Stomach (tissue), 9 donors: ENCODE measurements around the gene EHMT1. TPM values are rescaled to one million over a fixed set of nuclear protein-coding genes. Genes with fewer than 3 reads are reported as not detected.
A peak's percentile ranks its signal among the peaks of the same experiment; 100 is the strongest.

ENCODE experiments used
- DNase-seq, 2 donors: peaks; one replicate each; pipeline versions ENCODE4 v3.0.0 to v3.0.0-alpha.2; 2013 to 2019
- H3K27ac ChIP-seq, 5 donors: fragments of 200-600 bp in 4 of 5; sonication (generic) in 4 of 5; one replicate each; pipeline ENCODE4 v1.5.1; 2013 to 2019; ENCODE audit warnings: mild to moderate bottlenecking in 1 of 5, moderate library complexity in 1 of 5
- H3K27me3 ChIP-seq, 3 donors: fragments of 200-600 bp; sonication (generic); one replicate each; pipeline ENCODE4 v1.5.1; 2017 to 2019; ENCODE audit warnings: mixed run types in 1 of 3
- H3K36me3 ChIP-seq, 4 donors: fragments of 200-600 bp; sonication (generic); 1 replicate in 3 of 4; 2 replicates in 1 of 4; pipeline ENCODE4 v1.5.1; 2016 to 2019
- H3K4me1 ChIP-seq, 4 donors: fragments of 200-600 bp; sonication (generic); one replicate each; pipeline ENCODE4 v1.5.1; 2016 to 2019
- H3K4me3 ChIP-seq, 4 donors: fragments of 200-600 bp; sonication (generic) in 3 of 4; one replicate each; pipeline ENCODE4 v1.5.1; 2016 to 2019; ENCODE audit warnings: mild to moderate bottlenecking in 1 of 4
- H3K9me3 ChIP-seq, 4 donors: fragments of 200-600 bp; sonication (generic); one replicate each; pipeline ENCODE4 v1.5.1; 2016 to 2019
- EP300 ChIP-seq: sonication (generic); formaldehyde crosslinking; IDR thresholded peaks from one replicate; pipeline ENCODE4 v1.6.1; 2017; ENCODE audit warnings: antibody characterized with exemption
- POLR2A ChIP-seq, 4 donors: fragments of 450-650 bp; IDR thresholded peaks; one replicate each; pipeline ENCODE4 v1.6.1; 2016; ENCODE audit warnings: antibody characterized with exemption in 4 of 4, control low read depth in 2 of 4, mild to moderate bottlenecking in 1 of 4, moderate library complexity in 1 of 4
- POLR2AphosphoS5 ChIP-seq, 3 donors: sonication (generic); formaldehyde crosslinking; IDR thresholded peaks; one replicate each; pipeline ENCODE4 v1.6.1; 2016; ENCODE audit warnings: antibody characterized with exemption in 3 of 3
- WGBS, 5 donors: extraction: QIAGEN DNeasy Blood & Tissue Kit in 3 of 5; methylation state at CpG; one replicate each; pipeline versions ENCODE4 v1.1.5 to v1.1.7; 2013 to 2018; 5-methylcytosine and 5-hydroxymethylcytosine counted together
- intact Hi-C: fragments of 100-400 bp; cut with DNase I; formaldehyde crosslinking; loops from one replicate; pipeline ENCODE4 v1.15.1; 2023; ENCODE audit warnings: low total_unique reads
- polyA plus RNA-seq, 3 donors: library from polyadenylated mRNA; stranded (reverse); fragments of 200-250 nt; gene quantifications; one replicate each; pipeline ENCODE4 v1.2.3, GENCODE V29; 2013
- total RNA-seq, 5 donors: library from RNA; depleted of rRNA; stranded (reverse); fragments of >200 nt; gene quantifications; one replicate each; pipeline versions ENCODE4 v1.1.0 to v1.2.3, GENCODE V29; 2014 to 2016
- TF ChIP-seq, protein P1 (sequence below), 7 experiments: fragments of 450-650 bp in 4 of 7; fragments of 200-600 bp in 3 of 7; sonication (generic) in 3 of 7; IDR thresholded peaks; one replicate each; pipeline ENCODE4 v1.5.1; 2016 to 2019; ENCODE audit warnings: antibody characterized with exemption in 7 of 7, control low read depth in 2 of 7, mild to moderate bottlenecking in 1 of 7
- donor health status: healthy with polysubstance abuse.
- donor health status: Bipolar disorder and iron deficiency.
- donor health status: healthy.

The EHMT1 gene
- total and polyA plus RNA-seq, 8 donors: 23.9 to 419 (median 79.5) TPM

DNA sequence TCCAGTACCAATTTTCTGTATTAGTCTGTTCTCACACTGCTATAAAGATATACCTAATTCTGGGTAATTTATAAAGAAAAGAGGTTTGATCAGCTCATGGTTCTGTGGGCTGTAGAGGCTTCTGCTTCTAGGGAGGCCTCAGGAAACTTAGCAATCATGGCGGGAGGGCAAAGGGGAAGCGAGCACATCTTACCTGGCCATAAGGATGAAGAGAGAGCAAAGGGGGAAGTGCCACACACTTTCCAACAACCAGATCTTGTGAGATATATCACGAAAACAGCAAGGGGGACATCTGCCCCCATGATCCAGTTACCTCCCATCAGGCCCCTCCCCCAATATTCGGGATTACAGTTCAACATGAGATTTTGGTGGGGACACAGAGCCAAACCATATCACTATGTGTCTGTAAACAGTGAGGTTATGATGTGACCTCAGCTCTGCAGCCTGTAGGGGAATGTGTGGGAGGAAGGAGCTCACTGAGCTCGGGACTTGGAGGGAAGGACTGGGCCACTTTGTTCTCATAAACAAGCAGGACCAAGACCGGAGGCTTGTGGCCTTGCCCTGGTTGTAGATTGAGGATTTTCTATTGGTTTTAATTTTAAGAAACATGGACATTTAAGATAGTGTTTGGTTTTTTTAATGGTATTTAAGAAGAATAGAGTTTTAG is 85.2 kb downstream of the EHMT1 start:
- intact Hi-C loops: no loop called here
- H3K27ac ChIP-seq: no peak overlapping the region
- peaks cover 5 to 32% (median 18%) of the 10 kb centered on the region in 4 donors for H3K4me1 ChIP-seq
- peaks cover 6 to 15% (median 12%) of the 10 kb centered on the region in 4 donors for H3K9me3 ChIP-seq
- H3K27me3 ChIP-seq: no peaks in the 10 kb centered on the region
- H3K4me3 ChIP-seq: no peak overlapping the region
- WGBS, 5 donors: 74 to 86% (median 80%) methylated on average over 6 of the region's 6 CpGs
- peaks cover 0 to 12% (median 3%) of the 10 kb centered on the region in 4 donors for H3K36me3 ChIP-seq
- no peak for DNase-seq
- no peak for TF ChIP-seq POLR2AphosphoS5 (IDR thresholded peaks at IDR 0.05)
- TF ChIP-seq EP300: no peak
- TF ChIP-seq POLR2A (IDR thresholded peaks at IDR 0.05): no peak
- TF ChIP-seq, protein P1, sequence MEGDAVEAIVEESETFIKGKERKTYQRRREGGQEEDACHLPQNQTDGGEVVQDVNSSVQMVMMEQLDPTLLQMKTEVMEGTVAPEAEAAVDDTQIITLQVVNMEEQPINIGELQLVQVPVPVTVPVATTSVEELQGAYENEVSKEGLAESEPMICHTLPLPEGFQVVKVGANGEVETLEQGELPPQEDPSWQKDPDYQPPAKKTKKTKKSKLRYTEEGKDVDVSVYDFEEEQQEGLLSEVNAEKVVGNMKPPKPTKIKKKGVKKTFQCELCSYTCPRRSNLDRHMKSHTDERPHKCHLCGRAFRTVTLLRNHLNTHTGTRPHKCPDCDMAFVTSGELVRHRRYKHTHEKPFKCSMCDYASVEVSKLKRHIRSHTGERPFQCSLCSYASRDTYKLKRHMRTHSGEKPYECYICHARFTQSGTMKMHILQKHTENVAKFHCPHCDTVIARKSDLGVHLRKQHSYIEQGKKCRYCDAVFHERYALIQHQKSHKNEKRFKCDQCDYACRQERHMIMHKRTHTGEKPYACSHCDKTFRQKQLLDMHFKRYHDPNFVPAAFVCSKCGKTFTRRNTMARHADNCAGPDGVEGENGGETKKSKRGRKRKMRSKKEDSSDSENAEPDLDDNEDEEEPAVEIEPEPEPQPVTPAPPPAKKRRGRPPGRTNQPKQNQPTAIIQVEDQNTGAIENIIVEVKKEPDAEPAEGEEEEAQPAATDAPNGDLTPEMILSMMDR (IDR thresholded peaks at IDR 0.05): no peak

DNA sequence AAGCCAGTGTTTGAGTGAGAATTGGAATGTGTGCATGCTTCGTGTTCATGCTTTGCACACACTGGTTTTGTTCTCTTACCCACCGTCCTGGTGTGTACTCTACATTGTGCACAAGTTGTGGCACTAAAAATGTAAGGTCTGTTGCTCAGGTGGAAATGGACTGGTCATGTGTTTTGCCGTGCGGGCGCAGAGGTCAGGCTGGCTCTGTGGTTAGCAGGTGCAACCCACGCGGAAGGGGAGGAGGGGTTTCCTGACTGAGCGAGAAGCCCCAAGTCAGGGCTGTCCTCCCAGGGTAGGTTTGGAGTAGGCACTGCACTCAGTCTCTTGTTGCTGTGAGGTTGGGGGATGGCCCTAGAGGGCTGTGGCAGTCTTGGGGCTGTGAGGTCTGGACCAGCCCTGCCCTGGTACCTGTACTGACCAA is 86.6 kb downstream of the EHMT1 start:
- Histone ChIP-seq H3K27ac (no peak overlapping the region), H3K36me3 (peaks cover 0 to 12% (median 3%) of the 10 kb centered on the region in 4 donors), H3K4me3 (no peak overlapping the region), H3K9me3 (peaks cover 6 to 15% (median 12%) of the 10 kb centered on the region in 4 donors), H3K27me3 (no peaks in the 10 kb centered on the region), H3K4me1 (peaks cover 5 to 41% (median 18%) of the 10 kb centered on the region in 4 donors)
- peak in 1 of 2 donors; percentile 37 for DNase-seq
- intact Hi-C loops: no loop called here
- WGBS, 5 donors: 72 to 88% (median 74%) methylated on average over 8 of the region's 8 CpGs
- TF ChIP-seq, protein P1 (IDR thresholded peaks at IDR 0.05): no peak
- TF ChIP-seq POLR2A (IDR thresholded peaks at IDR 0.05): no peak
- no peak for TF ChIP-seq POLR2AphosphoS5 (IDR thresholded peaks at IDR 0.05)
- TF ChIP-seq EP300: no peak

GRCh38 chr9:137705906-137706305 is 87.1 kb downstream of the EHMT1 start:
- DNase-seq: no peak
- no peak overlapping the region for H3K27ac ChIP-seq
- WGBS, 5 donors: 70 to 80% (median 78%) methylated on average over 8 to 10 of the region's 10 CpGs

DNA sequence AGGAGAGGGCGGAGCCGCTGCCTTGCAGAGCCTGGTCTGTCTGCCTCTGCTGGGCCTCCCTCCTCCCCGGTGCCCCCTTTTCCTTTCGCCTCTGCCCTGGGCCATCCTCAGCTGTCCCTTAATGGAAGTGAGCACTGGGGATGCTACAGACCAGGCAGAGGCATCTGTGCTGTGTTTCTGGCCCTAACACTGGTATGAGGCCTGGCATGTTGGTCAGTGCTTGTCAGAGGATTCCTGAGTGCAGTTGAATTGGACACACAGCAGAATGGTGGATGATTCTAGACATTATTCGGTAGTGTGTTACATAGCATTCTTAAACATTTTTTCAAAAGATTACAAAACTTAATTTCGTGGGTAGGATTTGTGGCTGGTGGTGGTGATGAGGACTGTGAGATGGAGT is 88.6 kb downstream of the EHMT1 start:
- Histone ChIP-seq H3K4me1 (peaks cover 5 to 51% (median 18%) of the 10 kb centered on the region in 4 donors), H3K9me3 (peaks cover 6 to 12% (median 11%) of the 10 kb centered on the region in 4 donors), H3K36me3 (peaks cover 8 to 29% (median 20%) of the 10 kb centered on the region in 4 donors), H3K4me3 (no peak overlapping the region), H3K27me3 (no peaks in the 10 kb centered on the region), H3K27ac (no peak overlapping the region)
- 85 to 91% (median 90%) methylated on average over 5 to 6 of the region's 6 CpGs for WGBS, 5 donors
- TF ChIP-seq POLR2AphosphoS5 (IDR thresholded peaks at IDR 0.05): no peak
- intact Hi-C loops: no loop called here
- no peak for DNase-seq

More at GRCh38 chr9:137705906-137706305, 87.1 kb downstream of the EHMT1 start:
- no peaks in the 10 kb centered on the region for H3K27me3 ChIP-seq
- TF ChIP-seq, protein P1 (IDR thresholded peaks at IDR 0.05): no peak
- H3K9me3 ChIP-seq: peaks cover 6 to 15% (median 12%) of the 10 kb centered on the region in 4 donors
- no peak overlapping the region for H3K4me3 ChIP-seq
- H3K36me3 ChIP-seq: peaks cover 0 to 15% (median 6%) of the 10 kb centered on the region in 4 donors
- intact Hi-C loops: no loop called here
- H3K4me1 ChIP-seq: peaks cover 5 to 45% (median 18%) of the 10 kb centered on the region in 4 donors
